SJSA1 (cell line): ENCODE data around the gene HEPN1. TPM values are rescaled to one million over a fixed set of nuclear protein-coding genes. Genes with fewer than 3 reads are reported as not detected.

ENCODE experiments used
- DNase-seq, 2 experiments: peaks; one replicate each; pipeline ENCODE4 v3.0.0-alpha.2; 2015 to 2020; ENCODE audit warnings: low spot score in 2 of 2, low read depth in 1 of 2
- H3K27ac ChIP-seq: fragments of 250-450 bp; sonication (Bioruptor Pico); 2 replicates; pipeline ENCODE4 v1.5.1; 2020; ENCODE audit warnings: mild to moderate bottlenecking, moderate library complexity
- H3K27me3 ChIP-seq: fragments of 250-450 bp; sonication (Bioruptor Pico); replicated peaks from 2 replicates; pipeline ENCODE4 v1.5.1; 2020; ENCODE audit warnings: mild to moderate bottlenecking, moderate library complexity
- H3K36me3 ChIP-seq: fragments of 250-450 bp; sonication (Bioruptor Pico); 2 replicates; pipeline ENCODE4 v1.5.1; 2020; ENCODE audit warnings: mild to moderate bottlenecking
- H3K4me1 ChIP-seq: fragments of 250-450 bp; sonication (Bioruptor Pico); replicated peaks from 2 replicates; pipeline ENCODE4 v1.6.1; 2021; ENCODE audit warnings: mild to moderate bottlenecking
- H3K4me3 ChIP-seq: fragments of 250-450 bp; sonication (Bioruptor Pico); 2 replicates; pipeline ENCODE4 v1.5.1; 2020; ENCODE audit warnings: mild to moderate bottlenecking
- H3K9me3 ChIP-seq: fragments of 250-450 bp; sonication (Bioruptor Pico); replicated peaks from 2 replicates; pipeline ENCODE4 v1.5.1; 2020; ENCODE audit warnings: mild to moderate bottlenecking
- total RNA-seq: library from RNA; depleted of rRNA; stranded (reverse); fragments of >200 nt; shearing (Covaris generic); gene quantifications from 2 replicates; pipeline ENCODE4 v1.2.3, GENCODE V29; 2014; rRNA removed

HEPN1 gene
- total RNA-seq: not detected in 2 replicates

- Histone ChIP-seq H3K9me3 (no peaks in the 10 kb centered on the region), H3K27ac (no peak within 1 kb of the TSS)
- no peak for DNase-seq
Measured at GRCh38 chr11:124918950-124919349, at the start of gene HEPN1. TSS of gene HEPN1 (plus strand) at chr11:124919250.

GRCh38 chr11:124869331-124869730 lies 49.7 kb upstream of the HEPN1 start:
- Histone ChIP-seq H3K36me3 (no peaks in the 10 kb centered on the region), H3K27ac (no peak overlapping the region), H3K9me3 (no peaks in the 10 kb centered on the region), H3K27me3 (peaks cover 38% of the 10 kb centered on the region), H3K4me3 (no peak overlapping the region), H3K4me1 (peaks cover 4% of the 10 kb centered on the region; the same call in 1 of the 2 replicates)
- DNase-seq: no peak

More at GRCh38 chr11:124918950-124919349, at the start of gene HEPN1:
- Histone ChIP-seq H3K27me3 (no peaks in the 10 kb centered on the region), H3K4me3 (no peak within 1 kb of the TSS), H3K4me1 (peaks cover 11% of the 10 kb centered on the region), H3K36me3 (no peaks in the 10 kb centered on the region)

GRCh38 chr11:124869856-124870387 lies 49.1 kb upstream of the HEPN1 start:
- no peak for DNase-seq
- peaks cover 33% of the 10 kb centered on the region for H3K27me3 ChIP-seq
- peaks cover 4% of the 10 kb centered on the region; the same call in 1 of the 2 replicates for H3K4me1 ChIP-seq
- H3K27ac ChIP-seq: no peak overlapping the region
- H3K4me3 ChIP-seq: no peak overlapping the region
- H3K9me3 ChIP-seq: no peaks in the 10 kb centered on the region
- H3K36me3 ChIP-seq: no peaks in the 10 kb centered on the region

GRCh38 chr11:124870430-124870829 lies 48.6 kb upstream of the HEPN1 start:
- DNase-seq: no peak
- peaks cover 4% of the 10 kb centered on the region; the same call in 1 of the 2 replicates for H3K4me1 ChIP-seq
- no peak overlapping the region for H3K4me3 ChIP-seq
- H3K27ac ChIP-seq: no peak overlapping the region
- H3K27me3 ChIP-seq: peaks cover 28% of the 10 kb centered on the region
- no peaks in the 10 kb centered on the region for H3K36me3 ChIP-seq
- H3K9me3 ChIP-seq: no peaks in the 10 kb centered on the region

GRCh38 chr11:124872280-124872679 lies 46.8 kb upstream of the HEPN1 start:
- peaks cover 9% of the 10 kb centered on the region for H3K27me3 ChIP-seq

GRCh38 chr11:124872741-124873140 lies 46.3 kb upstream of the HEPN1 start:
- no peak overlapping the region for H3K27ac ChIP-seq
- H3K4me1 ChIP-seq: peaks cover 15% of the 10 kb centered on the region
- H3K27me3 ChIP-seq: peaks cover 9% of the 10 kb centered on the region
- no peak for DNase-seq
- H3K36me3 ChIP-seq: no peaks in the 10 kb centered on the region
- no peaks in the 10 kb centered on the region for H3K9me3 ChIP-seq
- no peak overlapping the region for H3K4me3 ChIP-seq

More at GRCh38 chr11:124872280-124872679, 46.8 kb upstream of the HEPN1 start:
- no peak overlapping the region for H3K4me3 ChIP-seq
- no peaks in the 10 kb centered on the region for H3K9me3 ChIP-seq
- H3K36me3 ChIP-seq: no peaks in the 10 kb centered on the region
- no peak for DNase-seq
- H3K27ac ChIP-seq: no peak overlapping the region
- H3K4me1 ChIP-seq: peaks cover 15% of the 10 kb centered on the region

GRCh38 chr11:124873951-124874350 lies 45.1 kb upstream of the HEPN1 start:
- no peak for DNase-seq
- H3K27me3 ChIP-seq: peaks cover 2% of the 10 kb centered on the region
- H3K4me3 ChIP-seq: no peak overlapping the region
- H3K4me1 ChIP-seq: peaks cover 12% of the 10 kb centered on the region
- H3K36me3 ChIP-seq: no peaks in the 10 kb centered on the region
- H3K27ac ChIP-seq: no peak overlapping the region
- H3K9me3 ChIP-seq: no peaks in the 10 kb centered on the region

GRCh38 chr11:124874571-124875255 lies 44.3 kb upstream of the HEPN1 start:
- H3K36me3 ChIP-seq: no peaks in the 10 kb centered on the region
- H3K4me3 ChIP-seq: no peak overlapping the region
- H3K9me3 ChIP-seq: no peaks in the 10 kb centered on the region

GRCh38 chr11:124875401-124875800 lies 43.6 kb upstream of the HEPN1 start:
- no peaks in the 10 kb centered on the region for H3K36me3 ChIP-seq
- H3K27me3 ChIP-seq: no peaks in the 10 kb centered on the region
- H3K27ac ChIP-seq: no peak overlapping the region
- no peak for DNase-seq
- H3K4me3 ChIP-seq: peak overlapping the region; percentile 47
- H3K9me3 ChIP-seq: no peaks in the 10 kb centered on the region
- peaks cover 11% of the 10 kb centered on the region; the same call in 1 of the 2 replicates for H3K4me1 ChIP-seq

More at GRCh38 chr11:124874571-124875255, 44.3 kb upstream of the HEPN1 start:
- Histone ChIP-seq H3K27ac (no peak overlapping the region), H3K4me1 (peaks cover 11% of the 10 kb centered on the region; the same call in 1 of the 2 replicates), H3K27me3 (no peaks in the 10 kb centered on the region)
- no peak for DNase-seq

GRCh38 chr11:124875943-124876817 lies 42.9 kb upstream of the HEPN1 start:
- no peaks in the 10 kb centered on the region for H3K9me3 ChIP-seq
- peak overlapping the region; percentile 47 for H3K4me3 ChIP-seq
- peak; percentile 79 to 91 for DNase-seq
- peak overlapping the region; percentile 91 for H3K27ac ChIP-seq
- no peaks in the 10 kb centered on the region for H3K27me3 ChIP-seq
- no peaks in the 10 kb centered on the region for H3K36me3 ChIP-seq
- H3K4me1 ChIP-seq: peaks cover 11% of the 10 kb centered on the region; the same call in 1 of the 2 replicates

GRCh38 chr11:124876818-124877630 lies 42.0 kb upstream of the HEPN1 start:
- peak overlapping the region; percentile 47 for H3K4me3 ChIP-seq
- H3K36me3 ChIP-seq: no peaks in the 10 kb centered on the region
- H3K9me3 ChIP-seq: no peaks in the 10 kb centered on the region
- no peak for DNase-seq
- peaks cover 11% of the 10 kb centered on the region; the same call in 1 of the 2 replicates for H3K4me1 ChIP-seq
- H3K27me3 ChIP-seq: no peaks in the 10 kb centered on the region
- H3K27ac ChIP-seq: 0 out of 2 replicates have a peak overlapping the region, but pooled peaks have one; percentile 91

GRCh38 chr11:124877631-124877909 lies 41.5 kb upstream of the HEPN1 start:
- no peaks in the 10 kb centered on the region for H3K27me3 ChIP-seq
- no peaks in the 10 kb centered on the region for H3K9me3 ChIP-seq
- H3K36me3 ChIP-seq: no peaks in the 10 kb centered on the region
- no peak overlapping the region for H3K27ac ChIP-seq
- DNase-seq: no peak
- H3K4me1 ChIP-seq: peaks cover 16% of the 10 kb centered on the region; the same call in 1 of the 2 replicates
- no peak overlapping the region for H3K4me3 ChIP-seq
